WTC11 (cell line): ENCODE measurements around the gene CDK5RAP2.

ENCODE experiments used
- CREM ChIP-seq: sonication (generic); formaldehyde crosslinking; IDR thresholded peaks from 2 replicates; pipeline ENCODE4 v1.8.1; 2022; ENCODE audit warnings: mild to moderate bottlenecking, missing genetic modification reagents, moderate library complexity
- CTCF ChIP-seq: fragments of 200-600 bp; IDR thresholded peaks from 2 replicates; pipeline ENCODE4 v1.8.0; 2022; ENCODE audit warnings: antibody characterized with exemption
- MAX ChIP-seq: sonication (generic); formaldehyde crosslinking; IDR thresholded peaks from 2 replicates; pipeline ENCODE4 v1.8.0; 2022; ENCODE audit warnings: mild to moderate bottlenecking, missing genetic modification reagents
- NR3C1 ChIP-seq: sonication (generic); formaldehyde crosslinking; conservative IDR thresholded peaks from 2 replicates; pipeline ENCODE4 v1.8.1; 2023; ENCODE audit warnings: low read depth, mild to moderate bottlenecking, missing genetic modification reagents
- ZNF423 ChIP-seq: fragments of 250-450 bp; sonication (Bioruptor Pico); IDR thresholded peaks from 2 replicates; pipeline ENCODE4 v2.1.2; 2022; ENCODE audit warnings: mild to moderate bottlenecking, moderate library complexity
- TF ChIP-seq, protein P1 (sequence below): sonication (generic); formaldehyde crosslinking; IDR thresholded peaks from 2 replicates; pipeline ENCODE4 v1.8.1; 2023; ENCODE audit warnings: mild to moderate bottlenecking, missing genetic modification reagents, moderate library complexity

DNA sequence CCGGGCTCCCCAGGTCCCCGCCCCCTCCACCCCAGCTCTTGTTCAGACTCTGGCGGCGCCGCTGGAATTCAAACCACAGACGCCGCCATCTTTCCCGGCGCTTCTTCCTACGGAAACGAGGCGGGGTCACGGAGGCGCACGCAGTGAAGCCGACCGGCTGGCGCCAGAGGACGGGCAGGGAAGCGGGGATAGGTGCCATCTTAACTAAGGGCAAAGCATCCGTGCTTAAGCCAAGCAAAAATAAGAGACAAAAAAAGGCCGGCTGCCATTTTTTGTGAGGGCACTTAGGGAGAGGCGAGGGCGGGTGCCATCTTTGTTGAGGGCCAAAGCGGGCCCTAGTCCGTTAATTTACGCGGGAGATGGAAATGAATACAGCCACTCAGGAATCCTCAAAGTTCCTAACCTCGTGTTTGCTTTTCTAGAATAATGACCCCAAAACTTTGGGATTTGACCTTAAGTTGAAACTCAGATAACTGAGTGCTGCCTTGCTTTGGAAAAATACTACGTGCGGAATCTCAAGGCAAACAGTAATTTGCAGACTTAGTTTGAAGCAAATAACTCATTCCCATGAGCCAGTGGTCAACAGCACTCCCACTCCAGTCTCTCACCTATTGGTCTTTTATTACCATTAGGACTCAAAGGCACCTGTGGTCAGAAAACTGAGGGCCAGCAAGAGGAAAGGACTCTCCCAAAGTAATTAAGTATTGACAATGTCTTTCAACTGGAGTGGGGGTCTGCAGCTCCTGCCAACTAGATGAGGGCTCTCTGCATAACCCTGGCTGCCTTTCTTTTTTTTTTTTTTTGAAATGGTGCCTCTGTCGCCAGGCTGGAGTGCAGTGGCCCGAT lies at the start of gene CDK5RAP2:
- TF ChIP-seq MAX (CRISPR knock-in tag) (peak; percentile 74; the same call in 1 of the 2 replicates), CTCF (no peak), ZNF423 (CRISPR knock-in tag) (no peak), CREM (CRISPR knock-in tag) (peak; percentile 94), NR3C1 (CRISPR knock-in tag) (no peak)
- TF ChIP-seq, protein P1, sequence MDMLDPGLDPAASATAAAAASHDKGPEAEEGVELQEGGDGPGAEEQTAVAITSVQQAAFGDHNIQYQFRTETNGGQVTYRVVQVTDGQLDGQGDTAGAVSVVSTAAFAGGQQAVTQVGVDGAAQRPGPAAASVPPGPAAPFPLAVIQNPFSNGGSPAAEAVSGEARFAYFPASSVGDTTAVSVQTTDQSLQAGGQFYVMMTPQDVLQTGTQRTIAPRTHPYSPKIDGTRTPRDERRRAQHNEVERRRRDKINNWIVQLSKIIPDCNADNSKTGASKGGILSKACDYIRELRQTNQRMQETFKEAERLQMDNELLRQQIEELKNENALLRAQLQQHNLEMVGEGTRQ (CRISPR knock-in tag), result no peak
